NOMO-1 treated with DMSO at 0.1 percent for 48 hours (cell line): ENCODE measurements around the gene SHLD2.
"Not testable (repeated sequence)": the region's sequence is repeated elsewhere in the genome, so short reads cannot be mapped to it uniquely, and the experiment has no call there.

ENCODE experiments used
- DNase-seq: peaks from one replicate; lab custom pipeline; 2025; ENCODE audit not compliant: unreplicated experiment; lab: John Stamatoyannopoulos, UW

The SHLD2 gene, protein sequence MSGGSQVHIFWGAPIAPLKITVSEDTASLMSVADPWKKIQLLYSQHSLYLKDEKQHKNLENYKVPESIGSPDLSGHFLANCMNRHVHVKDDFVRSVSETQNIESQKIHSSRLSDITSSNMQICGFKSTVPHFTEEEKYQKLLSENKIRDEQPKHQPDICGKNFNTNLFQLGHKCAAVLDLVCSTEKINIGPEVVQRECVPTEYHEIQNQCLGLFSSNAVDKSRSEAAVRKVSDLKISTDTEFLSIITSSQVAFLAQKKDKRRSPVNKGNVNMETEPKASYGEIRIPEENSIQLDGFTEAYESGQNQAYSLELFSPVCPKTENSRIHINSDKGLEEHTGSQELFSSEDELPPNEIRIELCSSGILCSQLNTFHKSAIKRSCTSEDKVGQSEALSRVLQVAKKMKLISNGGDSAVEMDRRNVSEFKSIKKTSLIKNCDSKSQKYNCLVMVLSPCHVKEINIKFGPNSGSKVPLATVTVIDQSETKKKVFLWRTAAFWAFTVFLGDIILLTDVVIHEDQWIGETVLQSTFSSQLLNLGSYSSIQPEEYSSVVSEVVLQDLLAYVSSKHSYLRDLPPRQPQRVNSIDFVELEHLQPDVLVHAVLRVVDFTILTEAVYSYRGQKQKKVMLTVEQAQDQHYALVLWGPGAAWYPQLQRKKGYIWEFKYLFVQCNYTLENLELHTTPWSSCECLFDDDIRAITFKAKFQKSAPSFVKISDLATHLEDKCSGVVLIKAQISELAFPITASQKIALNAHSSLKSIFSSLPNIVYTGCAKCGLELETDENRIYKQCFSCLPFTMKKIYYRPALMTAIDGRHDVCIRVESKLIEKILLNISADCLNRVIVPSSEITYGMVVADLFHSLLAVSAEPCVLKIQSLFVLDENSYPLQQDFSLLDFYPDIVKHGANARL

GRCh38 chr10:87094373-87095235, at the start of gene SHLD2, which contains the start of gene GLUD1:
Gene SHLD2, plus strand, starts transcription at chr10:87095206. Its CDS starts 56,149 bp downstream, at chr10:87151355.
Gene GLUD1, minus strand, starts transcription at chr10:87094843. Its CDS starts 74 bp downstream, at chr10:87094769.
- DNase-seq: peak; percentile 93

GRCh38 chr10:87045434-87045938, 49.5 kb upstream of the SHLD2 start:
- DNase-seq: no peak

- DNase-seq: no peak
Observed at GRCh38 chr10:87053111-87053510, 41.9 kb upstream of the SHLD2 start.

GRCh38 chr10:87053577-87054181, 41.3 kb upstream of the SHLD2 start:
- no peak for DNase-seq

DNA sequence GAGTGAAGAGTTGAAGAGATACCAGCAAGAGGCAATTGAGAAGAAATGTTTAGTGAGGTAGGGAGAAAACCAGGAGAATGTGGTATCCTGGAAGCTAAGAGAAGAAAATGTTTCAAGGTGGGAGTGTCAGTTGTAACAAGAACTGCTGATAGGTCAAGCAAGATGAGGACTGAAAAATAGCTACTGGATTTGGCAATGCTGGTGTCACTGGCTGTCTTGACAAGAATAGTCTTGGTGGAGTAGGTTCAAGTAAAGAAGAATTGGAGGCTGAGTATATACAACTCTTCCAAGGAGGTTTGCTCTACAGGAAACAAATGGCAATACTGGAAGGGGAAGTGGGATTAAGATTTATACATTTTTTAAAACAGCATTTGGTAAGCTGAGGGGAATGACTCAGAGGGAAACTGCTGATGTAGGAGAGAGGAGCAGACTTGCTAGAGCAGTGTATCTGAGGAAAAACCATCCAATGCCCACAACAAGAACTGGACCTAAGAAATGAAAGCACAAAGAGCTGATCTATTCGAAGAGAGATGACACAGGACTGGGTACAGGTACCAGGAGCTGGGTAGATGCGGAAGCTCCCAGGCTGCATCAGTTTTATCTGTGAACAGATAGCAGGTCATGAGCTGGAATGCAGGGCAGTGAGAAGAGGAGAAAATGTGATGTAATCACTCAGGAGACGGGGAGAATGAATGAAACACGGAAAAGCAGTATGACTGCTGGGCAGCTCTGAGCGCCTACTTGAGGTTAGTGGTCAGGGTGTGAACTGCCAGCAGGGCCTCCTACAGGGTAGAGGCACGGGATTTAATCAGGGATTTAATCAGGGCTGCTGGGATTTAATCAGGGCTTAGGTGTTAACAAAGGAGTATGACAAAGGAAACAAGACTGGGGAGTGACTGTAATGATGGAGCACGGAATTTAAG, 40.4 kb upstream of the SHLD2 start:
- DNase-seq: peak; percentile 90

GRCh38 chr10:87058171-87058570, 36.8 kb upstream of the SHLD2 start:
- DNase-seq: no peak

GRCh38 chr10:87059401-87059800, 35.6 kb upstream of the SHLD2 start:
- no peak for DNase-seq

- DNase-seq: no peak
Observed at GRCh38 chr10:87060280-87060928, 34.6 kb upstream of the SHLD2 start.

GRCh38 chr10:87064651-87065050, 30.4 kb upstream of the SHLD2 start:
- DNase-seq: no peak

DNA sequence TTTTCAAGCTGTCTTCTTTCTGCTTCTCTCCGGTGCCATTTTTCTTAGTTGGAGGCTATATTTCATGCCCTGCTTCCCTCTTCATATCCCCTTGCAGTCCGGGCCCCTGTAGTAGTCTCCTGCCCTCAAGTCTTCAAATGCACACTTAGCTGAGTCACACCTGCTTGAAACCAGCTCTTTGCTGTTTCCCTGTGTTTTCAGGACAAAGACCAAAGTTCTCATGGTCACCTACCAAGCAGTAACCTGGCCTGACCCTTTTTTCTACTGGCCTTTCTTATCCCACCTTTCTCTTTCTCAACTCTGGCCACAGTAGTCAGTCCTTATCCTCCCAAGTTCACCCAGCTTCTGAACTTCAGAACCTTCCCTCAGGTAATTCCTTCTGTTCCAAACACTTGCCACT, 28.8 kb upstream of the SHLD2 start:
- no peak for DNase-seq

- no peak for DNase-seq
Observed at GRCh38 chr10:87066865-87067264, 28.1 kb upstream of the SHLD2 start.

- DNase-seq: no peak
Observed at GRCh38 chr10:87068281-87068680, 26.7 kb upstream of the SHLD2 start.

DNA sequence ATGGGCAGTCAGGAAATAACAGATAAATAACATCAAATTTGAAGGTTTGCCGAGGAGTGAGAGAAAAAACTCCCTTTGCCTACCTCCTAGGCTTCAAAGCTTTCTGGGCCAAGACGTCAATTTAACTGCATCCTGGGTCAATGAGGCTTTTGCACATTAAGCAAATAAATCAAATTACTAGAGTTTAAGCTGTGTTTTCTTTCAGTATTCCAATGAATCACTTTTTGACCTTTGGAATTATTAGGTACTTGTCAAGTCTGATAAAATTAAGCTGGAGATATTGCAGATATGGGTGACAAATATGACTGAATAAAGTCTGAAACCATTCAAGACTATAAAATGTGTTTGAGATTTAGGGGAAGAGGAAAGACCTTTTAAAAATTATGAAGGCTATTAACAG, 22.6 kb upstream of the SHLD2 start:
- DNase-seq: no peak

DNA sequence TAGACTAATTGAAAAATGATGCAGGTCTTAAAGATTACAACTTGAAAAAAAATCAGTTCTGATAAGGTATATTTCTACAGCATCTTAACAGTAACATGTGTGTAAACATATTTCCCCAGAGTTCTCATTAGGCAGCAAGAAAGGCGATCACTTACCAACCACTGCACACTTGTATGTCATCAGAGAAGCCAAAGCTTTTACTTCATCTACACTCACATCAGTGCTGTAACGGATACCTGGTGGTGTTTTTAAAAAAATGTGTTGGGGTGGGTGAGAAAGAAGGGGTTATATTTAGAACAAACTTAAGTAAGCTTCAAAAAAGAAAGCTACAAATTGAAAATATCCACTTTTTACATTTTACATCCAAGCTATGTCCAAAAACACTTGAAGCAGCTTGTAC, 18.6 kb upstream of the SHLD2 start:
- DNase-seq: not testable (repeated sequence)

GRCh38 chr10:87079106-87079836, 15.7 kb upstream of the SHLD2 start:
- DNase-seq: no peak

GRCh38 chr10:87080621-87081020, 14.4 kb upstream of the SHLD2 start:
- DNase-seq: not testable (repeated sequence)

DNA sequence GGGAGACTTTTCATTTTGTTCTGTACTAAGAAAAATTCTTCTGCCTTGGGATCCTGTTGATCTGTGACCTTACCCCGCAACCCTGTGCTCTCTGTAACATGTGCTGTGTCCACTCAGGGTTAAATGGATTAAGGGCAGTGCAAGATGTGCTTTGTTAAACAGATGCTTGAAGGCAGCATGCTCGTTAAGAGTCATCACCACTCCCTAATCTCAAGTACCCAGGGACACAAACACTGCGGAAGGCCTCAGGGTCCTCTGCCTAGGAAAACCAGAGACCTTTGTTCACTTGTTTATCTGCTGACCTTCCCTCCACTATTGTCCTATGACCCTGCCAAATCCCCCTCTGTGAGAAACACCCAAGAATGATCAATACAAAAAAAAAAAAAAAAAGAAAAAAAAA, 13.4 kb upstream of the SHLD2 start:
- not testable (repeated sequence) for DNase-seq

GRCh38 chr10:87082219-87082618, 12.8 kb upstream of the SHLD2 start:
- DNase-seq: not testable (repeated sequence)
